ENCODE results near the gene ELOA. TPM values are rescaled to one million over a fixed set of nuclear protein-coding genes. Genes with fewer than 3 reads are reported as not detected.

The ELOA gene
- polyA plus RNA-seq, 1 experiment = 21.5 TPM

DNA sequence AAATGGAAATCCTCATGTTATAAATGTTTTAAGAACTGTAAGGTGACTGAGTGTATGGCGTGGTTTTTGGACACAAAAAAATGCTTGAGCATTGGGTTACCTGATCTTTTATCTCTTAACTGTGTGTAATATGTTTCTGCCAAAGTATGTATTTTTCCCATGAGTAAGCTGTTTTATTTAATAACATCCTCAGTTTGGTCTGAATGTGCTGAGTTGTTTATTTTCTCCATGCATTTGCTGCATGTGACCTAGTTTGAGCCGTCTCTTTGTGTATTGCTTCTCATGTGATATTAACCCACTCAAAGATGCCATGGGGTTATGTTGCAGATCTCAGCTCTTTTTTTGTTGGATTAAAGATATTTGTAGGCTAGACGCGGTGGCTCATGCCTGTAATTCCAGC lies 41.6 kb downstream of the ELOA start:
- H3K4me3 ChIP-seq (ENCODE audit: low read depth, low read length) = no peak overlapping the region
- no peaks in the 10 kb centered on the region for H3K27me3 ChIP-seq (ENCODE audit: control insufficient read depth, insufficient read depth, low read length)
- TF ChIP-seq, protein P1, sequence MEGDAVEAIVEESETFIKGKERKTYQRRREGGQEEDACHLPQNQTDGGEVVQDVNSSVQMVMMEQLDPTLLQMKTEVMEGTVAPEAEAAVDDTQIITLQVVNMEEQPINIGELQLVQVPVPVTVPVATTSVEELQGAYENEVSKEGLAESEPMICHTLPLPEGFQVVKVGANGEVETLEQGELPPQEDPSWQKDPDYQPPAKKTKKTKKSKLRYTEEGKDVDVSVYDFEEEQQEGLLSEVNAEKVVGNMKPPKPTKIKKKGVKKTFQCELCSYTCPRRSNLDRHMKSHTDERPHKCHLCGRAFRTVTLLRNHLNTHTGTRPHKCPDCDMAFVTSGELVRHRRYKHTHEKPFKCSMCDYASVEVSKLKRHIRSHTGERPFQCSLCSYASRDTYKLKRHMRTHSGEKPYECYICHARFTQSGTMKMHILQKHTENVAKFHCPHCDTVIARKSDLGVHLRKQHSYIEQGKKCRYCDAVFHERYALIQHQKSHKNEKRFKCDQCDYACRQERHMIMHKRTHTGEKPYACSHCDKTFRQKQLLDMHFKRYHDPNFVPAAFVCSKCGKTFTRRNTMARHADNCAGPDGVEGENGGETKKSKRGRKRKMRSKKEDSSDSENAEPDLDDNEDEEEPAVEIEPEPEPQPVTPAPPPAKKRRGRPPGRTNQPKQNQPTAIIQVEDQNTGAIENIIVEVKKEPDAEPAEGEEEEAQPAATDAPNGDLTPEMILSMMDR (IDR thresholded peaks at IDR 0.05; ENCODE audit: insufficient read depth, low read depth, low read length) = no peak
- H3K36me3 ChIP-seq (ENCODE audit: control insufficient read depth, insufficient read depth, low read length) = peaks cover 13% of the 10 kb centered on the region
- no peak for DNase-seq (ENCODE audit: low read depth)
- ChIA-PET POLR2A (no interaction called here), CTCF (interaction anchor here (1.7 kb wide), 1 partner anchor 13 kb away, joined by 5 read pairs; no protein-coding TSS in a partner anchor)

DNA sequence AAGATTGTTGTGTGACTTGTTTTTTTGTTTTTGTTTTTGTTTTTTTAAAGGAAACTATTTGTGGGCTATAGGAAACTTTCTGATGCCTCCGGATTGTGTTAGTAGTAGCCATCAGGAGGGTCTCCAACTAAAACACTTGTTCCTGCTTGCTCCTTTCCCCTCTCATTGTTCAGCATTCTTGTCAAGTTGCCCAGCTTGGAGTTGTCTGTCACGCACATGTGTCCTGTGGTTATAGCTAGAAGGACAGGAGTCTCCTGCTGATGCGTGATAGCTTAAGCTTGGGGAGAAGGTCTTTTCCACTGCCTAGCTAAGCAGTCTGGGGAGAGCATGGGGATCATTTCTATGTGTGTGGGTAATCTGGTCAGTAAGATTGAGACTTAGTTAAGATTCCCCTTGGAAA lies 44.4 kb downstream of the ELOA start:
- TF ChIP-seq, protein P1 (IDR thresholded peaks at IDR 0.05; ENCODE audit: insufficient read depth, low read depth, low read length) = no peak
- ChIA-PET POLR2A (no interaction called here), CTCF (interaction anchor here (1.1 to 1.5 kb wide), 3 partner anchors 11 to 22 kb away, joined by 4 read pairs; no protein-coding TSS in a partner anchor)
- Histone ChIP-seq H3K4me3 (ENCODE audit: low read depth, low read length) (no peak overlapping the region), H3K36me3 (ENCODE audit: control insufficient read depth, insufficient read depth, low read length) (peaks cover 12% of the 10 kb centered on the region), H3K27me3 (ENCODE audit: control insufficient read depth, insufficient read depth, low read length) (no peaks in the 10 kb centered on the region)
- no peak for DNase-seq (ENCODE audit: low read depth)

- CTCF ChIA-PET = interaction anchor here (0.6 to 1.5 kb wide), 4 partner anchors 10 to 46 kb away, joined by 3 to 4 read pairs (median 4); no protein-coding TSS in a partner anchor
Measured at GRCh38 chr1:23788695-23789094, 45.4 kb downstream of the ELOA start.

GRCh38 chr1:23790696-23791515 lies 47.6 kb downstream of the ELOA start, which contains the start of gene LYPLA2:
Gene LYPLA2 (plus strand): TSS chr1:23791145. CDS start chr1:23792683, 1,538 bp downstream.
- DNase-seq (ENCODE audit: low read depth) = no peak
- TF ChIP-seq, protein P1 (IDR thresholded peaks at IDR 0.05; ENCODE audit: insufficient read depth, low read depth, low read length) = no peak
- ChIA-PET CTCF (interaction anchor here (1.0 to 2.9 kb wide), 4 partner anchors 9 to 20 kb away, joined by 4 to 11 read pairs (median 5); no protein-coding TSS in a partner anchor), POLR2A (interaction anchor here (0.6 to 0.8 kb wide), 3 partner anchors 34 to 812 kb away, joined by 3 to 7 read pairs (median 3); no protein-coding TSS in a partner anchor)
- Histone ChIP-seq H3K4me3 (ENCODE audit: low read depth, low read length) (peak within 1 kb of the TSS; percentile 62), H3K36me3 (ENCODE audit: control insufficient read depth, insufficient read depth, low read length) (peaks cover 20% of the 10 kb centered on the region), H3K27me3 (ENCODE audit: control insufficient read depth, insufficient read depth, low read length) (no peaks in the 10 kb centered on the region)

More at GRCh38 chr1:23788695-23789094, 45.4 kb downstream of the ELOA start:
- no peak for DNase-seq (ENCODE audit: low read depth)
- TF ChIP-seq, protein P1 (IDR thresholded peaks at IDR 0.05; ENCODE audit: insufficient read depth, low read depth, low read length) = no peak
- POLR2A ChIA-PET = no interaction called here
- Histone ChIP-seq H3K4me3 (ENCODE audit: low read depth, low read length) (no peak overlapping the region), H3K27me3 (ENCODE audit: control insufficient read depth, insufficient read depth, low read length) (no peaks in the 10 kb centered on the region), H3K36me3 (ENCODE audit: control insufficient read depth, insufficient read depth, low read length) (peaks cover 15% of the 10 kb centered on the region)

GRCh38 chr1:23791516-23792047 lies 48.3 kb downstream of the ELOA start:
- Histone ChIP-seq H3K27me3 (ENCODE audit: control insufficient read depth, insufficient read depth, low read length) (no peaks in the 10 kb centered on the region), H3K4me3 (ENCODE audit: low read depth, low read length) (peak overlapping the region; percentile 62), H3K36me3 (ENCODE audit: control insufficient read depth, insufficient read depth, low read length) (peaks cover 19% of the 10 kb centered on the region)
- TF ChIP-seq, protein P1 (IDR thresholded peaks at IDR 0.05; ENCODE audit: insufficient read depth, low read depth, low read length) = no peak
- POLR2A ChIA-PET = interaction anchor here (0.6 to 0.7 kb wide), 2 partner anchors 33 to 37 kb away, joined by 3 read pairs; no protein-coding TSS in a partner anchor
- DNase-seq (ENCODE audit: low read depth) = no peak
- CTCF ChIA-PET = interaction anchor here (0.9 to 2.9 kb wide), 6 partner anchors 10 to 20 kb away, joined by 4 to 11 read pairs (median 4); no protein-coding TSS in a partner anchor

Measured in BJ (cell line).